HG03469 (cell line): ENCODE measurements around the gene BATF2.

Experiments used
- ATAC-seq: cut with Tn5 transposase; IDR thresholded peaks from one replicate; pipeline ENCODE4 v1.9.1; 2021; ENCODE audit warnings: mild to moderate bottlenecking, moderate library complexity, moderate number of reproducible peaks; ENCODE audit not compliant: unreplicated experiment

The BATF2 gene

DNA sequence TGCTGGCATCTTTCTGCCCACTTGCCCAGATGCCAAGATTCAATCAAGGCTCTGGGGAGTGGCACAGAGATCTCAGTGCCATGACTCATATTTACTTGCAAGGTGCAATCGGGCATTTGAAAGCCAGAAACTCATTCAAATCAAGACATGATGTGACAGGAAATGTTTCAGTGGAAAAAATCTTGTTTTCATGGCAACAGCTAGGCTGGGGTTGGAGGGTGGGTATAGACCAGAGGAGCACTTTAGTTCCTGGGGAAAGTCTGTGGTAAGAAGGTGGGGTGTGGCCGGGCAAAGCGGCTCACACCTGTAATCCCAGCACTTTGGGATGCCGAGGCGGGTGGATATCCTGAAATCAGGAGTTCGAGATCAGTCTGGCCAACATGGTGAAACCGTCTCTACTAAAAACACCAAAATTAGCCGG, 26.0 kb downstream of the BATF2 start:
- ATAC-seq = no peak

DNA sequence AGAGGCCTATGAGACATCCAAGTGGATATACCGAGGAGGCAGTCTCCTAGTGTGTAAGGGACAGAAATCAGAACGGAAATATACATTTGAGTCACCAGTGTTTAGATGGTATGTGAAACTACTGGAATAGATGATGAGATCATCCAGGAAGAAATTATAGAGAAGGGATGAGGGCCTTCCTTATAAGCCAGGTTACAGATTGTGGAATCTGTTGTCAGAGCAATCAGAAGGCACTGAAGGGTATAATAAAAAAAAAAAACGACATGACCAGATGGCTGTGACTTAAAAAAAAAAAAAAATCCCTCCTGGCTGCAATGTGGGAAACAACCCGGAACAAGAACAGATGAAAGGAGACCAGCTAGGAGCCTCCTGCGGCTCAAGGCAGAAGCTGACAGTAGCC, 27.6 kb downstream of the BATF2 start:
- ATAC-seq = no peak

DNA sequence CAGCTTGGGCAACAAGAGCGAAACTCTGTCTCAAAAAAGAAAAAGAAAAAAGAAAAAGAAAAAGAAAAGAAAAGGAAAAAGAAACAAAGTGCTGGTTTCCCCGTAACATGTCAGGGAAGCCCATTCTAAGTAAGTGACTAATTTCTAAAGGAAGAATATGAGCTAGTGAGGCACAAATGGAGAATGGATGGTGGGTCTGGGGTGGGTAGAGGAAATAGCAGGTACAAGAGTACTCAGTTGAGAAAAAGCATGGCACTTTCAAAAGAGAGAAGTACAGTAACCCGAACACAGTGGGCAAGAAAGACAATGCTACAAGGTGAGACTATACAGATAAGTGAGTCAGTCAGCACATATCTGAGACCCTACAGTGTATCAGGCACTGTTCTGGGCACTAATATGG, 29.4 kb downstream of the BATF2 start:
- no peak for ATAC-seq

DNA sequence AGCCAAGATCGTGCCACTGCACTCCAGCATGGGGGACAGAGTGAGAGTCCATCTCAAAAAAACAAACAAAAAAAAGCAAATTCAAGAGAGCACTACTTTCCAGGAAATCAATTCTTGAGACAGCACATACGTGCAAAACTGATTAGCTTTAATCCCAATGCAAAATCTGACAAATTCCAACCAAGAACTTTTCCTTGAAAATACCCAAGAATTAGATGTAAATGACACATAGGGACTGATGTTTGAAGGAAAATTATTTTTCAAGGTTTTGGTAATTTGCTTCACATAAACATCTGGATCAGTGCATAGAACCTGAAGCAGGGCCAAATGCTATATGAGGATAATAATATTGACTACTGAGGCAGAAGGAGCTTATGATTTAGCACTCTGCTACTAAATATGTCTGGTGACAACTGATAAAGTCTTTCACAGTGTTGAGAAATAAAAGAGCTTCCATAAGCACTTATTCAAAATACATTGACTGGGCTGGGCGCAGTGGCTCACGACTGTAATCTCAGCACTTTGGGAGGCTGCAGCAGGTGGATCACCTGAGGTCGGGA, 33.6 kb downstream of the BATF2 start:
- ATAC-seq = no peak

DNA sequence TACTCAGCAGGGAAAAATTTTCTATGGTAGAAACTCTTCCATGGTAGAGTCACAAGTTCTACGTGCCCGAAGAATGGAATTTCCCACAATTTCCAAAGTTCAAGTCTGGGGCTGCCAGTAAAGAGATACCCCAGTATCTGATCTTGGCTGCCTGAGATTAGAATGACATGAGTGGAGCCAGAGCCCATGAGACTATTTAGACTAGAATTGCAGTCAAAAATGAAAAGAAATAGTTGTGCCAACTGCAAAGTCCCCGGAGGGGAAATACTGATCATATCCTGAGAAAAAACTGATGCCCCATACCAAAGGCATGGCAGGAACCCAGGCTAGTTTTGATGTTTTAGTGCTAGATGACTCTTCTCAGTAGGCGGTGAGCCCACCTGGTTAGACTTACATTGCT, 36.1 kb downstream of the BATF2 start:
- no peak for ATAC-seq

DNA sequence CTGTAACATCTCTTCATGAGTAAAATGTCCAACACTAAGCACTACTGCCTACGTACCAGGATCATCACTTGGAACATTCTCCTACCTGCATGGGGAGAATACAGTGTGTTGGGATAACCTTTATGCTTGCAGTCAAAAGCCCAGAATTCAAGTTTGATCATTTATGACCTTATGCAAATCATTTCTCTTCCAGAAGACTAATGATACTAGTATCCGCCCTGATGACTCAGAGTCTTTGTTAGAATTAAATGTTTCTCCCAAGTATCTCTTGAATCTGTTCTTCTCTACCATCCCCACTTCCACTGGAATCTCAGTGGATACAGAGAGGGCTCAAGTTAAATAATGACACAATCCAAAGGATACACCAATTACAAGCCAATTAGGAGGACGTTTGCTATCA, 37.3 kb downstream of the BATF2 start:
- no peak for ATAC-seq

DNA sequence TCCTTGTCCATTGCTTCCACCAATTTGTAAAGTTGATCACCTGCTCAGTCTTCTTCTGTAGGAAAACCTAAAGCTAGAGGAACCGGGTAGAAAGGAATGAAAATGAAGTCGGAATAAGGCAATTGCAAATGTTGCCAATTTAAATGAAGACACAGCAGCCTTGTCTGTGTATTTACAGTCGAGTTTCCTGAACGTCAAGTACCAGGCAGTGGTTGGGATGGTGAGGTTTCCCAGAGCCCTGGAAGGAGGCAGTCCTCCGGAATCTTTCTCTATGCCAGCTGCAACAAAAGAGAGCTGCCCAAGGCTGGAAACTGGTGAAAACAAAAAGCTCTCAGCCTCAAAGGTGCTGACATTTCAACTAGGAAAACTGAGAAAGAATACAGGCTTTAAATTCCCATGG, 42.6 kb downstream of the BATF2 start:
- ATAC-seq = no peak

DNA sequence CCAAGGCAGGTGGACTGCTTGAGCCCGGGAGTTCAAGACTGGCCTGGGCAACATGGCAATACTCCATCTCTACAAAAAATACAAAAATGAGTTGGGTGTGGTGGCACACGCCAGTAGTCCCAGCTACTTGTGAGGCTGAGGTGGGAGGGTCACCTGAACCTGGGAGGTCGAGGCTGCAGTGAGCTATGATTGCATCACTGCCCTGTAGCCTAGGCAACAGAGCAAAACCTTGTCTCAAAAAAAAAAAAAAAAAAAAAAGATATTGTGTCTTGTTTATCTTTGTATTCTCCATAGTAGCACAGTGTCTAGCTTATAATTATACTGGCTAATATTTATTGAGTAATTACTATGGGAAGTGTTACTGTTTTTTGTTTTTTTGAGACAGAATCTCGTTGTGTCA, 45.2 kb downstream of the BATF2 start:
- no peak for ATAC-seq

DNA sequence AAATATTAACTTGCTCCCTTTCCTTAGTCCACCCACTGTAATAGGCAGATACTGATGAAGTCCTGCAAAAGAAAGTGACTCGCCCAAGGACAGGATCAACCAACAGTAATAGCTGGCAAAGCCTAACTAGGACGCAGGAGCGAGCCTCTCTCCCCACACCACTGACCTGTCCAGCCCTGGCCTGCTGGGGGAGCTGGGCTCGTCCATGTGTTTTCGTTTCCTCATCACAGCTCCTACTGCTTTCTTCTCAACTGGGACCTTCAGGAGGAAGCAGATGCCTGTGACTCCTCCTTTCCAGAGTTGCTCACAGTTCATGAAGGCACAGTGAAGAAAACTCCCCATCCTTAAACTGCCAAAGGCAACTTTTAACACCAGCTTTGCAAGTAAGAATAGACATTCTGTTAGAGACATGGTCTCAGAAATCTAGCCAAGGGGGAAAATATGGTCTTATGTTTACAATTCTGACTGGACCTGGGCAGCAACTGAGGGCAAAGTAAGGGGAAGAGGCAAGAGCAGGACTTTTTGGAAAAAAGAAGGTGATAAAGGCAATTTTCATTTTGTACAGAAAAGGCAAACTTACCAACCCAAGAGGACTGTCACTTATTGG, 49.5 kb downstream of the BATF2 start:
- no peak for ATAC-seq
